Vagina (tissue), 2 donors: ENCODE data around the gene PML.
"Not testable (repeated sequence)": the region's sequence is repeated elsewhere in the genome, so short reads cannot be mapped to it uniquely, and the experiment has no call there.

Source experiments
- CTCF ChIP-seq, 3 experiments: fragments of 450-650 bp in 2 of 3; fragments of 200-600 bp in 1 of 3; sonication (generic) in 1 of 3; IDR thresholded peaks; one replicate each; pipeline ENCODE4 v1.5.1; 2017 to 2019; ENCODE audit warnings: antibody characterized with exemption in 3 of 3, mild to moderate bottlenecking in 2 of 3, moderate library complexity in 2 of 3
- POLR2A ChIP-seq, 2 donors: fragments of 450-650 bp; IDR thresholded peaks; one replicate each; pipeline ENCODE4 v1.6.1; 2017; ENCODE audit warnings: antibody characterized with exemption in 2 of 2, mild to moderate bottlenecking in 2 of 2, moderate library complexity in 2 of 2

GRCh38 chr15:74064822-74065221 is 70.3 kb downstream of the PML start:
- TF ChIP-seq CTCF, POLR2A (IDR thresholded peaks at IDR 0.05): not testable (repeated sequence)
